HG03175 (cell line): ENCODE measurements around the gene TNRC6A.
"Not testable (repeated sequence)": the region's sequence is repeated elsewhere in the genome, so short reads cannot be mapped to it uniquely, and the experiment has no call there.

Experiments
- ATAC-seq: cut with Tn5 transposase; IDR thresholded peaks from one replicate; pipeline ENCODE4 v1.9.1; 2021; ENCODE audit warnings: mild to moderate bottlenecking, moderate library complexity; ENCODE audit not compliant: unreplicated experiment

TNRC6A gene

GRCh38 chr16:24810951-24811843, 81.7 kb downstream of the TNRC6A start:
- ATAC-seq = no peak

- not testable (repeated sequence) for ATAC-seq
These were observed 83.4 kb downstream of the TNRC6A start for GRCh38 chr16:24812813-24813212.

DNA sequence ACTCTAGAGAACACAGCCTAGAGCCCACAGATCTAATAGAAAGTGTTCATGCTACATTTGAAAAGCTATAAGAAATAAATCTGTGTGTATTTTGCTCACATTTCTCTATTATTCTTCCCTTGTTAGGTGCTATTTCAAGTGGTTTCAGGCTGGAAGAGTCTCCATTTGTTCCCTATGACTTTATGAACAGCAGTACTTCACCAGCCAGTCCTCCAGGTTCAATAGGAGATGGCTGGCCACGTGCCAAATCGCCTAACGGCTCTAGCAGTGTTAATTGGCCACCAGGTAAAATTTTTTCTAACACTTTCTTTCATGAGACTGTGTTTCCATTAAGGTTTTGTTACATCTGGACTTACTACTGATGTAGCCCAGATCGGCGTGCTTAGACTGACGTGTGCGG, 85.6 kb downstream of the TNRC6A start:
- ATAC-seq = no peak

- no peak for ATAC-seq
These were observed 87.2 kb downstream of the TNRC6A start for GRCh38 chr16:24816688-24817087.

- ATAC-seq = no peak
These were observed 90.1 kb downstream of the TNRC6A start for GRCh38 chr16:24819462-24820040.

- no peak for ATAC-seq
These were observed 91.1 kb downstream of the TNRC6A start for GRCh38 chr16:24820522-24820921.

GRCh38 chr16:24821129-24821528, 91.7 kb downstream of the TNRC6A start:
- ATAC-seq = no peak

GRCh38 chr16:24822542-24822941, 93.1 kb downstream of the TNRC6A start:
- ATAC-seq = no peak

DNA sequence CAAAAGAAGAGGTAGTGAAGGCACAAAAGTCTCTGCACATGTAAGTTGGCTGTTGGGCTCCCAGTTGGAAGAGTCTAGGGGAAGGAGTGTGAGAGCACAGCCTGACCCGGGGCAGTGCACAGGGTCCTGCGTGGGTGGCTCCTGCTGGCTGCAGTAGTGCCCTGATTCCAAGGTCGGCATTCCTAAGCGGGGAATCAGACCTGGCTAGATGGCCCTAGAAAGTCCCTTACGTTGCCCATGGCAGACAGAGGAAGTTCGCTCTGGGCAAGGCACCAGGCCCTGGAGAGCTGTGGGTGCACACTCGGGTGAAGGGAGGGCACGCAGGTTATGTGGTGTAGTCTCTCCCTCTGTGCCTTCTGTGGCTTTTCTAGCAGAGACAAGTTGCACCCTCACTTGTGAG, 93.5 kb downstream of the TNRC6A start:
- ATAC-seq = no peak

- no peak for ATAC-seq
These were observed 96.2 kb downstream of the TNRC6A start for GRCh38 chr16:24825696-24826095.

- no peak for ATAC-seq
These were observed 96.7 kb downstream of the TNRC6A start for GRCh38 chr16:24826096-24826690.

GRCh38 chr16:24826817-24827566, 97.5 kb downstream of the TNRC6A start:
- ATAC-seq = no peak

- no peak for ATAC-seq
These were observed 99.7 kb downstream of the TNRC6A start for GRCh38 chr16:24829153-24829552.

DNA sequence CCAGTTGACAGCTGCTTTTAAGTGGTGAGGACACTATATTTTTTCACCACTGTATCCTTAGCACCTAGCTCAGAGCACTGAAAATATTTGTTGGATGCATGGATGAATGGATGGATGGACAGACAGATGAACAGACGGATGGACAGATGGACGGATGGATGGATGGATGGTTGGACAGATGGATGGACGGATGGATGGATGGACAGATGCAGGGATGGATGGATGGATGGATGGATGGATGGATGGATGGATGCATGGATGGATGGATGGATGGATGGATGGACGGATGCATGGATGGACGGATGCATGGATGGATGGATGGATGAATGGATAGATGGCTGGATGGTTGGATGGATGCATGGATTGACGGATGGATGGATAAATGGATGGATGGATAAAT, 103.9 kb downstream of the TNRC6A start:
- ATAC-seq = no peak

- ATAC-seq = no peak
These were observed 105.2 kb downstream of the TNRC6A start for GRCh38 chr16:24834459-24835335.

DNA sequence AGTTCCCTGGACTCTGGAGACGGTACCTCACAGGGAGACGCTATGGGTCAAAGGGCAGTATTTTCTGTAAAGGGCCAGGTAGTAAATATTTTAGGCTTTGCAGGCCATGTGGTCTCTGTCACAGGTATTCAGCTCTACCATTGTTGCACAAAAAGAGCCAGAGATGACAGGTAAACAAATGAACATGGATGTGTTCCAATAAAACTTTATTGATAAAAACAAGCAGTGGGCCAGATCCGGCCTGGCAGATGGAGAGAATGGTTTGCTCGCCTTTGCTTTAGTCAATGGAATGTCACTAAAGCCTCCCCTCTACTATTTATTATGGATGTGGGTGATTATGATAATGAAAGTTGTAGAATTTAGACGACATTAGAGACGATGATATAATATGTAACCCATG, 107.4 kb downstream of the TNRC6A start:
- no peak for ATAC-seq

DNA sequence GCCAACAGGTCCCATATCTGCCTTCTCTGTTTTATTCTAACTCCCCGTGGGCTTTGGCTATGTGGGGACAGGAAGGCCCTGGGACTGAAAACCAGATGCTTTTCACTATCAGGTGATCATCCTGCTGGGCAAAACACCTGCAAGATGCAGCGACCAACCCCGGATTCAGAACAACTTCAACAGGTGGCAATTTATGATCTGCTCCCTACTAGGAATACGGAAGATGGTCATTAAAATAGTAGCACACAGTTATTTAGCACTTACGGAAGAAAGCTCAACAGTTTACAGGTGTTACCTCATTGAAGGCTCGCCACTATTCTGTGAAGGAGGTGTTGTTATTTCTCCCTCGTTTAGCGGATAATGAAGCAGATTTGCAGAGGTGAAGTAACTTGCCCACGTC, 108.5 kb downstream of the TNRC6A start:
- no peak for ATAC-seq

DNA sequence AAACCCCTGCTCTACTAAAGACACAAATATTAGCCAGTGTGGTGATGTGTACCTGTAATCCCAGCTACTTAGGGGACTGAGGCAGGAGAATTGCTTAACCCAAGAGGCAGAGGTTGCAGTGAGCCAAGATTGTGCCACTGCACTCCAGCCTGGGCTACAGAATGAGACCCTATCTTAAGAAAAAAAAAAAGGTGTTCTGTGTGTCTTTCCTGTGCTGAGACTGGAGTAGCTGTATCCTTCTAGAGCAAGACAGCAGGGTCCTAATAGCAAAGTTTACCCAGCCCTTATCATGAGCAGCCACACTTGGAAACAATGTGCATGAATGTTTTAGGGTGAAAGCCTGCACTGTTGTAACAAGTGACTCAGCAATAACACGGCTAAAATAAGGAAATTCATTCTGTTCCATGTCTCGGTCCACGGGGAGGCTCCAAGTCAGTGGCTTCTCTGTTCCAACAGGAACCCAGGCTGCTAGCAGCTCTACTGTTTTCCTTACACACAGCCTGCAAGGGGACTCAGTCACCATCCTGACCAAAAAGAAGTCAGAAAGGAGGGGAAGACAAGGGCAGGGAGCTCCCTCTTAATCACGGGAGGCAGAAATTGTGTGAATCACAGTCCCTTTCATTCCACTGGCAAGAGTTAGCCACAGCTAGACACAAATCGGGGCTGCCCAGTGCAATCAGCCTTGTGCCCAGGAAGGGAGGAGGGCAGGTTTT, 109.3 kb downstream of the TNRC6A start:
- no peak for ATAC-seq

GRCh38 chr16:24839347-24839972, 110.0 kb downstream of the TNRC6A start:
- ATAC-seq = no peak
